ENCODE results near the gene ATF3. TPM values are rescaled to one million over a fixed set of nuclear protein-coding genes. Genes with fewer than 3 reads are reported as not detected.

Gene ATF3
- total RNA-seq, 5 donors from 2014 or later (not counting 1 experiment from before 2014, with no cell fraction given), result 1.5 to 20.1 (median 3.1) TPM

DNA sequence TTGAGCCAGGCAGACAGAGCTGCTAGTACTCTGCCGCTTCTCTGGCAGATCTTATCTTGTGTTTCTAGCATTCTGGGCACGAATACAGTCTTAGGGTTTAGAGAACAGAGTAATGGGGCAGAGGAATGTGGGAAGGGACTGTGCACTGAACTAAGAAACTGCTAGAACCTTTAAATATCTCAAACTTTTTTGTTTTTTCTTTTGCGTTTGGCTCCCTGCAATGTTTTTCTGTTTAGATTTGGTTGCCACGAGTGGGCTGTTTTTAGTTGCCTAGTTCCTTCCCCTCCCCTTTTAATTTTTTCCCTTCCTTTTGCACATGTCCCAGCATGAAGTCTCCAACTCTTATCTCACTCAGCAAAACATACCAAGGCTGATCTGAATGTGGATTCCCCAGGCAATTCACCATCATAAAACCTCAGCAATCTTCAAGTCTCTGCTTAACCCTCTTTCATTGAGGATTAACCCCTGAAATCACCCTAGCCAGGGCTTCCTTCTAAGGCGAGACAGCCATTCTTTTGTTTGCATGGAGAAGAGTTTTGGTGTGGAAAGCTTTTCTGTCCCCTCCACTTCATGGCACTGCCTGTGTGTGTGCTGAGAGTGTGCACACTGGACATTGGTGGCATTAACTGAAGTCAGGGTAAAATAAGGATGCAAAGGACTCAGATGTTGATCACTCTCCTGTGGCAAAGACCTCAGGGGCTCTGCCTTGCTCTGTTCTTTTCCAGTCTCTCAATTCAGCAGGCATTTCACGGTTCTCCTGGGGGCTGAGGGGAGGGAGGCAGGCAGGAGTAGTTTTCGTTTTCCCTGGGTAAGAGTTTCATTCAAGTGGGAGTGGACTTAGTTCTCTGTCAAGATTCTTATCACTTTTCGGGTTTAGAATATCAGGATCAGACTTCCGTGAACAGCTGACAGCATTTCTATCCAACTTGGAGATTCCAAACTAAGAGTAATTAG, 2.8 kb upstream of the ATF3 start:
- ChIA-PET POLR2A (interaction anchor here in 1 of 2 donors (0.6 kb wide), 1 partner anchor 149 kb away, joined by 4 read pairs; no protein-coding TSS in a partner anchor), CTCF (no interaction called here)
- Histone ChIP-seq H3K36me3 (ENCODE audit: control insufficient read depth in 2 of 2, extremely low read depth in 1 of 2, insufficient read depth in 1 of 2, low read length in 1 of 2) (no peaks in the 10 kb centered on the region), H3K4me1 (ENCODE audit: control insufficient read depth in 1 of 2, extremely low read depth in 1 of 2, insufficient read depth in 2 of 2, low read length in 2 of 2) (peaks cover 21 to 29% of the 10 kb centered on the region in 2 experiments), H3K27me3 (replicated peaks in 1 of 2; ENCODE audit: control insufficient read depth in 2 of 2, extremely low read depth in 1 of 2, insufficient read depth in 2 of 2, low read length in 1 of 2) (peaks cover 21 to 60% of the 10 kb centered on the region in 2 experiments), H3K9me3 (no peaks in the 10 kb centered on the region), H3K4me3 (ENCODE audit: control insufficient read depth in 1 of 2, extremely low read depth in 1 of 2, low read length in 1 of 2) (no peak overlapping the region), H3K27ac (ENCODE audit: low read length) (no peak overlapping the region)
- Mint-ChIP-seq H3K4me3 (peak overlapping the region in 1 of 3 donors; percentile 86), H3K9me3 (no peaks in the 10 kb centered on the region), H3K27me3 (peaks cover 60 to 75% of the 10 kb centered on the region in 2 donors), H3K36me3 (no peaks in the 10 kb centered on the region), H3K27ac (no peak overlapping the region), H3K4me1 (peaks cover 24 to 30% (median 24%) of the 10 kb centered on the region in 3 donors)
- no peak for ATAC-seq (replicated peaks in 1 of 4)
- 7% methylated on average over 3 of the region's 9 CpGs for WGBS (ENCODE audit: insufficient coverage)
- no peak for DNase-seq

- WGBS (ENCODE audit: insufficient coverage), result 1% methylated on average over 27 of the region's 49 CpGs
- no peaks in the 10 kb centered on the region for H3K9me3 Mint-ChIP-seq
Measured at GRCh38 chr1:212606395-212607205, 2.0 kb upstream of the ATF3 start.

DNA sequence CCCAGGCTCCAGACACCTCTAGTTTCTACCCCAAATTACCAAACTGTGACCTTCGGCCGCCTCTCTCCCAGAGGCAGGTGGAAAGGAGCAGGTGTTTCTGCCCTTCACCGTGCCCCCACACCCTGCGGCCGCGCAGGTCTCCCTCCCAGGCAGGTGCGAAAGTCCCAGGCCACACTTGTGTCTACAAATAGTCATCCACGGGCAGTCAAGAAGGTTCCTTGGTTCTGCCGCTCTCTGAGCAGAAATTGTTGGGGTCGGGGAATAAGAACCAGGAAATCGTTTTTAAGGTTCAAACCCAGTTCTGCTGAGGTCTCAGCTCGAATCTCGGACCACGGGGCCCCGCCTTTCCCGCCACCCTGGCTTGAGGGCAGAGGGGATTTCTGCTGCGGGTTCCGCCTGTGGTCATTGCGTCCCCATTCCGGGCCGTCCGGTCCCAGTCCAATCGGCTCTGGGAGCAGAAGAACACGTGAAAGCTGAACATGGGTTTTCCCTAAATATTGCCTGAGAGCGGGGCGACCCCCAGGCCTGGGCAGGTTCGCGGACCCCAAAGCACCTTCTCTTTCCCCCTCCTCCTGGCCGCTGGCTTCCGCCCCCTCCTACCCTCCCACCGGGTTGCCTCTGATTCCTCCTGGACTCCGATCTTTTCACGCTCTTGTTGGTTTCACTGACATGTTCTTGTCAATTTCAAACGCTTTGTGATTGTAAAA, 1.2 kb upstream of the ATF3 start:
- CTCF ChIA-PET, result interaction anchor here in 1 of 2 donors (0.7 to 1.0 kb wide), 2 partner anchors 11 to 151 kb away, joined by 5 to 6 read pairs; no protein-coding TSS in a partner anchor
- DNase-seq (peak in 5 of 35 experiments; percentile 7 to 39 (median 18)), ATAC-seq (replicated peaks in 1 of 4) (no peak)
- peaks cover 21 to 29% of the 10 kb centered on the region in 2 experiments for H3K4me1 ChIP-seq (ENCODE audit: control insufficient read depth in 1 of 2, extremely low read depth in 1 of 2, insufficient read depth in 2 of 2, low read length in 2 of 2)
- Mint-ChIP-seq H3K4me3 (peak overlapping the region; percentile 86 to 92 (median 91)), H3K27me3 (peaks cover 56 to 69% of the 10 kb centered on the region in 2 donors), H3K4me1 (peaks cover 24 to 31% (median 24%) of the 10 kb centered on the region in 3 donors), H3K36me3 (no peaks in the 10 kb centered on the region), H3K9me3 (no peaks in the 10 kb centered on the region), H3K27ac (peak overlapping the region in 1 of 2 donors; percentile 16)
- H3K27me3 ChIP-seq (replicated peaks in 1 of 2; ENCODE audit: control insufficient read depth in 2 of 2, extremely low read depth in 1 of 2, insufficient read depth in 2 of 2, low read length in 1 of 2), result peaks cover 20 to 59% of the 10 kb centered on the region in 2 experiments
- H3K4me3 ChIP-seq (ENCODE audit: control insufficient read depth in 1 of 2, extremely low read depth in 1 of 2, low read length in 1 of 2), result peak overlapping the region; percentile 79 to 84
- H3K9me3 ChIP-seq, result no peaks in the 10 kb centered on the region
- POLR2A ChIA-PET, result interaction anchor here in 1 of 2 donors (0.6 kb wide), 1 partner anchor 49 kb away, joined by 4 read pairs; no protein-coding TSS in a partner anchor
- WGBS (ENCODE audit: insufficient coverage), result 2% methylated on average over 26 of the region's 34 CpGs
- H3K36me3 ChIP-seq (ENCODE audit: control insufficient read depth in 2 of 2, extremely low read depth in 1 of 2, insufficient read depth in 1 of 2, low read length in 1 of 2), result no peaks in the 10 kb centered on the region
- no peak overlapping the region for H3K27ac ChIP-seq (ENCODE audit: low read length)

More at GRCh38 chr1:212606395-212607205, 2.0 kb upstream of the ATF3 start:
- Histone ChIP-seq H3K4me1 (ENCODE audit: control insufficient read depth in 1 of 2, extremely low read depth in 1 of 2, insufficient read depth in 2 of 2, low read length in 2 of 2) (peaks cover 21 to 29% of the 10 kb centered on the region in 2 experiments), H3K27ac (ENCODE audit: low read length) (no peak overlapping the region), H3K36me3 (ENCODE audit: control insufficient read depth in 2 of 2, extremely low read depth in 1 of 2, insufficient read depth in 1 of 2, low read length in 1 of 2) (no peaks in the 10 kb centered on the region), H3K27me3 (replicated peaks in 1 of 2; ENCODE audit: control insufficient read depth in 2 of 2, extremely low read depth in 1 of 2, insufficient read depth in 2 of 2, low read length in 1 of 2) (peaks cover 21 to 63% of the 10 kb centered on the region in 2 experiments), H3K9me3 (no peaks in the 10 kb centered on the region), H3K4me3 (ENCODE audit: control insufficient read depth in 1 of 2, extremely low read depth in 1 of 2, low read length in 1 of 2) (peak overlapping the region; percentile 79 to 84)
- POLR2A ChIA-PET, result interaction anchor here in 1 of 2 donors (0.6 kb wide), 1 partner anchor 48 kb away, joined by 4 read pairs; no protein-coding TSS in a partner anchor
- no peak overlapping the region for H3K27ac Mint-ChIP-seq
- H3K4me1 Mint-ChIP-seq, result peaks cover 24 to 31% (median 24%) of the 10 kb centered on the region in 3 donors
- no peaks in the 10 kb centered on the region for H3K36me3 Mint-ChIP-seq
- peak overlapping the region; percentile 86 to 92 (median 91) for H3K4me3 Mint-ChIP-seq
- CTCF ChIA-PET, result interaction anchor here in 1 of 2 donors (0.7 kb wide), 1 partner anchor 10 kb away, joined by 6 read pairs; no protein-coding TSS in a partner anchor
- ATAC-seq (replicated peaks in 1 of 4) (peak; percentile 28 to 62 (median 38)), DNase-seq (peak in 31 of 35 experiments; percentile 13 to 71 (median 37))
- peaks cover 59 to 76% of the 10 kb centered on the region in 2 donors for H3K27me3 Mint-ChIP-seq

DNA sequence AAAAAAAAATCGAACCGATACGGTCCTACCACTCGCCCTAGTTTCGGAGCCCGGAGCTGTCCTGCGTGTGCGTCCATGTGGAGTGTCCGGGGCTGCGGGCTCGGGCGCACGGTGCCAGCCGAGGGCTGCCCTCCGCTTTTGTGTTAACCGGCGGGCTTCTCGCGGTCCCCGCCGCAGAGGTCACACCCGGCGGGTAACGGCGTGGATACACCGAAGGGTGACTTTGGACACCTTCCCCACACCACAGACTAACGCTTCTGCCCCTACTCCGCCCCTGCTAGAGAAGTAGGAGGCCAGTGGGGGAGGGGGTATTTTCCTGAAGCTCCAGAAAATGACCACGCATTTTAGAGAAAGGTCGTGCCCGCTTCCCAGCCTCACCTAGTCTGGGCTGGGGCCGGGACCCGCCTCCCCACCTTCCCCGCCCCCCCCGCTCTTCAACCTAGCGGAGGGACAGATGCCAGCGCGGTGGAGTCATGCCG, 609 bp upstream of the ATF3 start:
- peaks cover 55 to 68% of the 10 kb centered on the region in 2 donors for H3K27me3 Mint-ChIP-seq
- H3K27ac ChIP-seq (ENCODE audit: low read length), result no peak overlapping the region
- peaks cover 18 to 59% of the 10 kb centered on the region in 2 experiments for H3K27me3 ChIP-seq (replicated peaks in 1 of 2; ENCODE audit: control insufficient read depth in 2 of 2, extremely low read depth in 1 of 2, insufficient read depth in 2 of 2, low read length in 1 of 2)
- H3K4me3 ChIP-seq (ENCODE audit: control insufficient read depth in 1 of 2, extremely low read depth in 1 of 2, low read length in 1 of 2), result peak overlapping the region; percentile 79 to 84
- peaks cover 21 to 29% of the 10 kb centered on the region in 2 experiments for H3K4me1 ChIP-seq (ENCODE audit: control insufficient read depth in 1 of 2, extremely low read depth in 1 of 2, insufficient read depth in 2 of 2, low read length in 2 of 2)
- peak overlapping the region; percentile 86 to 92 (median 91) for H3K4me3 Mint-ChIP-seq
- H3K27ac Mint-ChIP-seq, result peak overlapping the region in 1 of 2 donors; percentile 16
- ATAC-seq (replicated peaks in 1 of 4) (peak in 1 of 4 experiments; percentile 25), DNase-seq (peak in 4 of 35 experiments; percentile 4 to 22 (median 13))
- POLR2A ChIA-PET, result interaction anchor here in 1 of 2 donors (0.5 to 1.0 kb wide), 3 partner anchors 11 to 322 kb away, joined by 3 to 15 read pairs (median 4); no protein-coding TSS in a partner anchor
- CTCF ChIA-PET, result interaction anchor here (0.6 to 1.0 kb wide), 3 partner anchors 49 to 400 kb away, joined by 3 to 5 read pairs (median 5); no protein-coding TSS in a partner anchor
- H3K4me1 Mint-ChIP-seq, result peaks cover 24 to 31% (median 24%) of the 10 kb centered on the region in 3 donors
- no peaks in the 10 kb centered on the region for H3K36me3 ChIP-seq (ENCODE audit: control insufficient read depth in 2 of 2, extremely low read depth in 1 of 2, insufficient read depth in 1 of 2, low read length in 1 of 2)
- H3K9me3 Mint-ChIP-seq, result no peaks in the 10 kb centered on the region
- under 1% methylated on average over 23 of the region's 39 CpGs for WGBS (ENCODE audit: insufficient coverage)
- H3K36me3 Mint-ChIP-seq, result no peaks in the 10 kb centered on the region
- no peaks in the 10 kb centered on the region for H3K9me3 ChIP-seq

DNA sequence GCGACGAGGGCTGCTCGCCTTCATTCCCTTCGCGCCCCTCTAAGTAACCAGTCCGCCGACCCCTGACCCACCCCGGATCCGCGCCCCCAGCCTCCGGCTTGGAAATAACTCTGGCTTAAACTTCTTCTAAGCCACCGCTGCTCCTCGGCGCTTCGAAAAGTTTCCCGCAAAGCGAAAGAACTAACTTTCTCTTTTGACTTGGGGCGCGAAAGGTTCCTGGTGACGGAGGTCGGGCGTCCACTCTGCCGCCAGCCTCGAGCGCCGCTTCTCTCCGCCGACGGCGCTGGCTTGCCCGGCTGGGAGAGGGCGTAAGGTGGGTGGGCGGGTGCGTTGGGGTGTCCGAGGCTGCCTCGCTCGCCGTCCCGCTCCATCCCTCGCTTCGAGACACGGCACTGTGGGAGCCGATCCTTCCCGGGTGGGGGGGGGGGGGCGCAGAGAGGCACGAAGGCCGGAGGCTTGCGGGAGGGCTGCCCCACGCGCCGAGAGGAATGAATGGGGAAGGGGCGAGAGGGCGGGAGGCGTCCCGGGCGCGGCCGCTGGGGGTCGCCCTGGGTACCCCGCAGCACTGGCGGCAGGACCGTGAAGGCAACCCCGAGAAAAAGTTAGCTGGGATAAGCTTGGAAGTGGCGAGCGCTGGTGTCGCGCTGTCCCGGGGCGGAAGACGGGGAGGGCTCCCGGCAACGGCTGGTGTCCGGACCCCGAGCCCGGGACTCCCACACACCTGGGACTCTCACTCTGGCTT, 569 bp downstream of the ATF3 start:
- Histone ChIP-seq H3K9me3 (no peaks in the 10 kb centered on the region), H3K27ac (ENCODE audit: low read length) (no peak overlapping the region), H3K4me3 (ENCODE audit: control insufficient read depth in 1 of 2, extremely low read depth in 1 of 2, low read length in 1 of 2) (peak overlapping the region; percentile 79 to 84), H3K4me1 (ENCODE audit: control insufficient read depth in 1 of 2, extremely low read depth in 1 of 2, insufficient read depth in 2 of 2, low read length in 2 of 2) (peaks cover 21 to 29% of the 10 kb centered on the region in 2 experiments), H3K36me3 (ENCODE audit: control insufficient read depth in 2 of 2, extremely low read depth in 1 of 2, insufficient read depth in 1 of 2, low read length in 1 of 2) (no peaks in the 10 kb centered on the region), H3K27me3 (replicated peaks in 1 of 2; ENCODE audit: control insufficient read depth in 2 of 2, extremely low read depth in 1 of 2, insufficient read depth in 2 of 2, low read length in 1 of 2) (peaks cover 15 to 59% of the 10 kb centered on the region in 2 experiments)
- ChIA-PET POLR2A (interaction anchor here in 1 of 2 donors (0.6 to 1.0 kb wide), 3 partner anchors 12 to 129 kb away, joined by 4 to 15 read pairs (median 5); no protein-coding TSS in a partner anchor), CTCF (interaction anchor here in 1 of 2 donors (0.5 to 0.7 kb wide), 4 partner anchors 29 to 182 kb away, joined by 3 read pairs; no protein-coding TSS in a partner anchor)
- WGBS (ENCODE audit: insufficient coverage), result under 1% methylated on average over 70 of the region's 75 CpGs
- Mint-ChIP-seq H3K9me3 (no peaks in the 10 kb centered on the region), H3K4me1 (peaks cover 24 to 31% (median 24%) of the 10 kb centered on the region in 3 donors), H3K36me3 (no peaks in the 10 kb centered on the region), H3K27me3 (peaks cover 50 to 63% of the 10 kb centered on the region in 2 donors), H3K27ac (peak overlapping the region in 1 of 2 donors; percentile 72), H3K4me3 (peak overlapping the region; percentile 86 to 92 (median 91))
- ATAC-seq (replicated peaks in 1 of 4) (peak; percentile 21 to 41 (median 37)), DNase-seq (peak in 31 of 35 experiments; percentile 5 to 71 (median 37))
